HG03045 (cell line): ENCODE results near the gene ZNF552.
A peak's percentile ranks its signal among the peaks of the same experiment; 100 is the strongest.
"Not testable (repeated sequence)": the region's sequence is repeated elsewhere in the genome, so short reads cannot be mapped to it uniquely, and the experiment has no call there.

Experiments
- ATAC-seq: cut with Tn5 transposase; IDR thresholded peaks from one replicate; pipeline ENCODE4 v1.9.1; 2021; ENCODE audit warnings: mild to moderate bottlenecking, moderate library complexity; ENCODE audit not compliant: unreplicated experiment

Gene ZNF552

GRCh38 chr19:57814505-57815246, at the start of gene ZNF552:
Gene ZNF552, minus strand, starts transcription at chr19:57814913. Its CDS starts 170 bp downstream, at chr19:57814743.
- ATAC-seq, result peak; percentile 62

GRCh38 chr19:57862351-57862750, 47.6 kb upstream of the ZNF552 start:
- ATAC-seq, result not testable (repeated sequence)

- ATAC-seq, result not testable (repeated sequence)
These were observed 39.4 kb upstream of the ZNF552 start for GRCh38 chr19:57854117-57854516.

- not testable (repeated sequence) for ATAC-seq
These were observed 37.3 kb upstream of the ZNF552 start for GRCh38 chr19:57851812-57852603.

- ATAC-seq, result no peak
These were observed 35.9 kb upstream of the ZNF552 start for GRCh38 chr19:57850553-57851017.

GRCh38 chr19:57849666-57850473, 35.2 kb upstream of the ZNF552 start, which contains the start of gene ZNF587:
Gene ZNF587, plus strand, starts transcription at chr19:57849859. Its CDS starts 180 bp downstream, at chr19:57850039.
- ATAC-seq, result peak; percentile 93

- not testable (repeated sequence) for ATAC-seq
These were observed 34.5 kb upstream of the ZNF552 start for GRCh38 chr19:57849162-57849665.

- ATAC-seq, result not testable (repeated sequence)
These were observed 32.5 kb upstream of the ZNF552 start for GRCh38 chr19:57847164-57847563.

- ATAC-seq, result no peak
These were observed 26.5 kb upstream of the ZNF552 start for GRCh38 chr19:57841122-57841763.

- ATAC-seq, result not testable (repeated sequence)
These were observed 24.0 kb upstream of the ZNF552 start for GRCh38 chr19:57838622-57839191.

- not testable (repeated sequence) for ATAC-seq
These were observed 22.3 kb upstream of the ZNF552 start for GRCh38 chr19:57836991-57837390.

- no peak for ATAC-seq
These were observed 15.4 kb upstream of the ZNF552 start, which contains the start of gene ZNF587B for GRCh38 chr19:57830071-57830602. Gene ZNF587B, plus strand, starts transcription at chr19:57830299. Its CDS starts 230 bp downstream, at chr19:57830529.

GRCh38 chr19:57829316-57829715, 14.6 kb upstream of the ZNF552 start:
- no peak for ATAC-seq

GRCh38 chr19:57825511-57825910, 10.8 kb upstream of the ZNF552 start:
- no peak for ATAC-seq

- not testable (repeated sequence) for ATAC-seq
These were observed 8.9 kb upstream of the ZNF552 start for GRCh38 chr19:57823608-57824007.

- ATAC-seq, result not testable (repeated sequence)
These were observed 8.4 kb upstream of the ZNF552 start for GRCh38 chr19:57823155-57823554.

GRCh38 chr19:57821501-57821900, 6.8 kb upstream of the ZNF552 start:
- not testable (repeated sequence) for ATAC-seq

- not testable (repeated sequence) for ATAC-seq
These were observed 6.4 kb upstream of the ZNF552 start for GRCh38 chr19:57821095-57821494.

- no peak for ATAC-seq
These were observed 5.9 kb upstream of the ZNF552 start for GRCh38 chr19:57820599-57820998.
